ENCODE data around the gene CFAP52. TPM values are rescaled to one million over a fixed set of nuclear protein-coding genes. Genes with fewer than 3 reads are reported as not detected.
A peak's percentile ranks its signal among the peaks of the same experiment; 100 is the strongest.

CFAP52 gene
- total RNA-seq, 2 experiments from 2014 or later = not detected

GRCh38 chr17:9671559-9671958 is 95.1 kb downstream of the CFAP52 start:
- H3K4me3 Mint-ChIP-seq = no peak overlapping the region
- CTCF ChIA-PET = no interaction called here
- H3K27ac Mint-ChIP-seq = no peak overlapping the region
- H3K4me1 Mint-ChIP-seq = peaks cover 4% of the 10 kb centered on the region
- intact Hi-C loops (cut with DNase I, micrococcal nuclease) = no loop called here
- H3K36me3 Mint-ChIP-seq (ENCODE audit: low read depth) = no peaks in the 10 kb centered on the region
- peaks cover 15% of the 10 kb centered on the region for H3K27me3 Mint-ChIP-seq
- POLR2A ChIA-PET = no interaction called here
- no peak for DNase-seq
- no peak for ATAC-seq
- no peaks in the 10 kb centered on the region for H3K9me3 Mint-ChIP-seq (ENCODE audit: low read depth)

- no peaks in the 10 kb centered on the region for H3K36me3 Mint-ChIP-seq (ENCODE audit: low read depth)
- ATAC-seq (no peak), DNase-seq (no peak)
- intact Hi-C loops (cut with DNase I, micrococcal nuclease) = no loop called here
- no peak overlapping the region for H3K27ac Mint-ChIP-seq
- no peak overlapping the region for H3K4me3 Mint-ChIP-seq
- POLR2A ChIA-PET = no interaction called here
- peaks cover 15% of the 10 kb centered on the region for H3K27me3 Mint-ChIP-seq
- peaks cover 4% of the 10 kb centered on the region for H3K4me1 Mint-ChIP-seq
- CTCF ChIA-PET = no interaction called here
- H3K9me3 Mint-ChIP-seq (ENCODE audit: low read depth) = no peaks in the 10 kb centered on the region
Observed at GRCh38 chr17:9672266-9672665, 95.8 kb downstream of the CFAP52 start.

- no peaks in the 10 kb centered on the region for H3K36me3 Mint-ChIP-seq (ENCODE audit: low read depth)
- POLR2A ChIA-PET = no interaction called here
- peaks cover 5% of the 10 kb centered on the region for H3K4me1 Mint-ChIP-seq
- intact Hi-C loops (cut with DNase I, micrococcal nuclease) = no loop called here
- H3K9me3 Mint-ChIP-seq (ENCODE audit: low read depth) = no peaks in the 10 kb centered on the region
- H3K27me3 Mint-ChIP-seq = peaks cover 15% of the 10 kb centered on the region
- no peak for DNase-seq
- H3K4me3 Mint-ChIP-seq = no peak overlapping the region
- CTCF ChIA-PET = no interaction called here
- ATAC-seq = no peak
- H3K27ac Mint-ChIP-seq = no peak overlapping the region
Observed at GRCh38 chr17:9672691-9673090, 96.2 kb downstream of the CFAP52 start.

GRCh38 chr17:9676084-9676483 is 99.6 kb downstream of the CFAP52 start:
- intact Hi-C loops (cut with DNase I, micrococcal nuclease) = loop anchor here (1.0 to 5.0 kb wide), 3 partner anchors 31 to 101 kb away; partner anchors contain the start of genes STX8 (in 2 of the 2), CFAP52 (in 1 of the 2) and USP43 (in 1 of the 2)
- no peak for ATAC-seq
- no peak overlapping the region for H3K27ac Mint-ChIP-seq
- H3K4me1 Mint-ChIP-seq = peaks cover 5% of the 10 kb centered on the region
- CTCF ChIA-PET = interaction anchor here (0.8 to 1.6 kb wide), 2 partner anchors 101 to 250 kb away, joined by 3 to 4 read pairs; partner anchors contain the start of gene STX8
- H3K27me3 Mint-ChIP-seq = peaks cover 5% of the 10 kb centered on the region
- no peaks in the 10 kb centered on the region for H3K36me3 Mint-ChIP-seq (ENCODE audit: low read depth)
- DNase-seq = no peak
- no peak overlapping the region for H3K4me3 Mint-ChIP-seq
- peaks cover 8% of the 10 kb centered on the region for H3K9me3 Mint-ChIP-seq (ENCODE audit: low read depth)
- POLR2A ChIA-PET = no interaction called here

- H3K27ac Mint-ChIP-seq = no peak overlapping the region
Observed at GRCh38 chr17:9676820-9677310, 100.4 kb downstream of the CFAP52 start.

GRCh38 chr17:9677411-9677810 is 101.0 kb downstream of the CFAP52 start:
- ATAC-seq (no peak), DNase-seq (no peak)
- H3K36me3 Mint-ChIP-seq (ENCODE audit: low read depth) = no peaks in the 10 kb centered on the region
- ChIA-PET POLR2A (no interaction called here), CTCF (no interaction called here)
- peaks cover 5% of the 10 kb centered on the region for H3K27me3 Mint-ChIP-seq
- peaks cover 5% of the 10 kb centered on the region for H3K4me1 Mint-ChIP-seq
- H3K4me3 Mint-ChIP-seq = no peak overlapping the region
- peaks cover 8% of the 10 kb centered on the region for H3K9me3 Mint-ChIP-seq (ENCODE audit: low read depth)
- intact Hi-C loops (cut with DNase I, micrococcal nuclease) = loop anchor here (2.0 to 5.0 kb wide), 2 partner anchors 33 to 100 kb away; partner anchors contain the start of genes CFAP52 (in 1 of the 2), STX8 (in 1 of the 2) and USP43 (in 1 of the 2)
- H3K27ac Mint-ChIP-seq = no peak overlapping the region

More at GRCh38 chr17:9676820-9677310, 100.4 kb downstream of the CFAP52 start:
- DNase-seq = peak; percentile 44
- POLR2A ChIA-PET = no interaction called here
- Mint-ChIP-seq H3K4me3 (no peak overlapping the region), H3K4me1 (peaks cover 5% of the 10 kb centered on the region), H3K27me3 (peaks cover 5% of the 10 kb centered on the region), H3K9me3 (ENCODE audit: low read depth) (peaks cover 8% of the 10 kb centered on the region), H3K36me3 (ENCODE audit: low read depth) (no peaks in the 10 kb centered on the region)
- CTCF ChIA-PET = interaction anchor here (1.6 kb wide), 1 partner anchor 102 kb away, joined by 4 read pairs; the partner anchor contains the start of gene STX8
- peak; percentile 93 for ATAC-seq
- intact Hi-C loops (cut with DNase I, micrococcal nuclease) = loop anchor here (1.0 to 5.0 kb wide), 3 partner anchors 32 to 102 kb away; partner anchors contain the start of genes STX8 (in 2 of the 2), CFAP52 (in 1 of the 2) and USP43 (in 1 of the 2)

GRCh38 chr17:9677896-9678295 is 101.5 kb downstream of the CFAP52 start:
- DNase-seq (no peak), ATAC-seq (no peak)
- no peak overlapping the region for H3K4me3 Mint-ChIP-seq
- POLR2A ChIA-PET = no interaction called here
- H3K27ac Mint-ChIP-seq = no peak overlapping the region
- H3K36me3 Mint-ChIP-seq (ENCODE audit: low read depth) = no peaks in the 10 kb centered on the region
- H3K27me3 Mint-ChIP-seq = peaks cover 5% of the 10 kb centered on the region
- peaks cover 8% of the 10 kb centered on the region for H3K9me3 Mint-ChIP-seq (ENCODE audit: low read depth)
- intact Hi-C loops (cut with DNase I, micrococcal nuclease) = loop anchor here (2.0 to 5.0 kb wide), 2 partner anchors 33 to 101 kb away; partner anchors contain the start of genes CFAP52 (in 1 of the 2), STX8 (in 1 of the 2) and USP43 (in 1 of the 2)
- H3K4me1 Mint-ChIP-seq = peaks cover 5% of the 10 kb centered on the region
- CTCF ChIA-PET = no interaction called here

GRCh38 chr17:9684955-9685621 is 108.6 kb downstream of the CFAP52 start:
- ChIA-PET CTCF (no interaction called here), POLR2A (no interaction called here)
- Mint-ChIP-seq H3K27ac (no peak overlapping the region), H3K4me1 (no peaks in the 10 kb centered on the region), H3K9me3 (ENCODE audit: low read depth) (peaks cover 6% of the 10 kb centered on the region), H3K27me3 (no peaks in the 10 kb centered on the region), H3K4me3 (no peak overlapping the region), H3K36me3 (ENCODE audit: low read depth) (no peaks in the 10 kb centered on the region)
- DNase-seq = no peak
- intact Hi-C loops (cut with DNase I, micrococcal nuclease) = no loop called here
- ATAC-seq = no peak

Other genes starting within 250 kb of the CFAP52 start
- gene STX8, start 822 bp upstream of the CFAP52 start, total RNA-seq = 10 to 100 TPM; 65.7 to 87.7 TPM
- under 1 TPM; 0.25 to 0.33 TPM for gene USP43, start 68.9 kb downstream of the CFAP52 start, total RNA-seq
- not detected for gene DHRS7C, start 214.9 kb downstream of the CFAP52 start, total RNA-seq
- gene GSG1L2, start 245.4 kb downstream of the CFAP52 start, total RNA-seq = not detected
- gene GLP2R, start 249.3 kb downstream of the CFAP52 start, total RNA-seq = not detected

Measured in activated CD4-positive, alpha-beta T cell treated with anti-CD3 and anti-CD28 coated beads for 36 hours (primary cell).